Lower leg skin (tissue), 4 donors: Measurements from ENCODE around the gene NDUFA7. TPM values are rescaled to one million over a fixed set of nuclear protein-coding genes. Genes with fewer than 3 reads are reported as not detected.
"Not testable (repeated sequence)": the region's sequence is repeated elsewhere in the genome, so short reads cannot be mapped to it uniquely, and the experiment has no call there.

ENCODE experiments used
- DNase-seq, 2 donors: peaks; one replicate each; pipeline ENCODE4 v3.0.0-alpha.2; 2019; ENCODE audit warnings: low spot score in 2 of 2
- H3K4me3 ChIP-seq: fragments of 200-600 bp; sonication (generic); 2 replicates; pipeline ENCODE4 v1.5.1; 2017; ENCODE audit warnings: mild to moderate bottlenecking, low read depth; ENCODE audit not compliant: poor library complexity, severe bottlenecking
- CTCF ChIP-seq, 3 donors: fragments of 450-650 bp; IDR thresholded peaks; one replicate each; pipeline ENCODE4 v1.5.1; 2016; ENCODE audit warnings: antibody characterized with exemption in 3 of 3, mild to moderate bottlenecking in 3 of 3, moderate library complexity in 2 of 3
- POLR2A ChIP-seq, 2 donors: fragments of 450-650 bp; IDR thresholded peaks; one replicate each; pipeline ENCODE4 v1.6.1; 2016 to 2017; ENCODE audit warnings: antibody characterized with exemption in 2 of 2, mild to moderate bottlenecking in 1 of 2, moderate library complexity in 1 of 2
- WGBS, 2 donors: methylation state at CpG; one replicate each; pipeline ENCODE4 v1.1.5; 2018; 5-methylcytosine and 5-hydroxymethylcytosine counted together
- intact Hi-C: fragments of 100-400 bp; cut with DNase I; formaldehyde crosslinking; loops from one replicate; pipeline ENCODE4 v1.15.0; 2023; ENCODE audit warnings: low total_unique reads
- total RNA-seq, 4 donors: library from RNA; depleted of rRNA; stranded (reverse); fragments of >200 nt; gene quantifications; one replicate each; pipeline ENCODE4 v1.1.0, GENCODE V29; 2016

Gene NDUFA7
- total RNA-seq, 4 donors from 2014 or later: 24.5 to 39.5 (median 32.3) TPM

- intact Hi-C loops: no loop called here
- 86 to 88% methylated on average over 14 of the region's 14 CpGs for WGBS, 2 donors
- TF ChIP-seq CTCF (IDR thresholded peaks at IDR 0.05) (no peak), POLR2A (IDR thresholded peaks at IDR 0.05) (no peak)
- DNase-seq: no peak
- H3K4me3 ChIP-seq: no peak overlapping the region
These were observed 4.6 kb downstream of the NDUFA7 start for GRCh38 chr19:8316351-8317125.

DNA sequence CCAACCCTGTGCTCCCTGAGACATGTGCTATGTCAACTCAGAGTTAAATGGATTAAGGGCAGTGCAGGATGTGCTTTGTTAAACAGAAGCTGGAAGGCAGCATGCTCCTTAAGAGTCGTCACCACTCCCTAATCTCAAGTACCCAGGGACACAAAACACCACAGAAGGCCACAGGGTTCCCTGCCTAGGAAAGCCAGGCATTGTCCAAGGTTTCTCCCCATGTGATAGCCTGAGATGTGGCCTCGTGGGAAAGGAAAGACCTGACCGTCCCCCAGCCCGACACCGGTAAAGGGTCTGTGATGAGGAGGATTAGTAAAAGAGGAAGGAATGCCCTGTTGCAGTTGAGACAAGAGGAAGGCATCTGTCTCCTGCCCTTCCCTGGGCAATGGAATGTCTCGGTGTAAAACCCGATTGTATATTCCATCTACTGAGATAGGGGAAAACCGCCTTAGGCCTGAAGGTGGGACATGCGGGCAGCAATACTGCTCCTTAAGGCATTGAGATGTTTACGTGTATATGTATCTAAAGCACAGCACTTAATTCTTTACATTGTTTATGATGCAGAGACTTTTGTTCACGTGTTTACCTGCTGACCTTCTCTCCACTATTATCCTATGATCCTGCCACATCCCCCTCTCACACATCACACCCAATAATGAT, 6.1 kb downstream of the NDUFA7 start:
- DNase-seq: peak in 1 of 2 donors; percentile 13
- H3K4me3 ChIP-seq, intact Hi-C loops: not testable (repeated sequence)
- 87% methylated on average over 11 of the region's 11 CpGs for WGBS, 2 donors

GRCh38 chr19:8311461-8312260, 9.5 kb downstream of the NDUFA7 start:
- intact Hi-C loops: no loop called here
- peak; percentile 41 to 91 for DNase-seq
- TF ChIP-seq CTCF (IDR thresholded peaks at IDR 0.05): no peak
- no peak overlapping the region for H3K4me3 ChIP-seq
- WGBS, 2 donors: 40 to 43% methylated on average over 14 to 16 of the region's 16 CpGs

- intact Hi-C loops: no loop called here
- WGBS, 2 donors: 93 to 96% methylated on average over 17 of the region's 17 CpGs
- DNase-seq: peak in 1 of 2 donors; percentile 52
- TF ChIP-seq POLR2A (IDR thresholded peaks at IDR 0.05) (no peak), CTCF (IDR thresholded peaks at IDR 0.05) (no peak)
- H3K4me3 ChIP-seq: no peak overlapping the region
These were observed 10.7 kb downstream of the NDUFA7 start for GRCh38 chr19:8310342-8311055.

DNA sequence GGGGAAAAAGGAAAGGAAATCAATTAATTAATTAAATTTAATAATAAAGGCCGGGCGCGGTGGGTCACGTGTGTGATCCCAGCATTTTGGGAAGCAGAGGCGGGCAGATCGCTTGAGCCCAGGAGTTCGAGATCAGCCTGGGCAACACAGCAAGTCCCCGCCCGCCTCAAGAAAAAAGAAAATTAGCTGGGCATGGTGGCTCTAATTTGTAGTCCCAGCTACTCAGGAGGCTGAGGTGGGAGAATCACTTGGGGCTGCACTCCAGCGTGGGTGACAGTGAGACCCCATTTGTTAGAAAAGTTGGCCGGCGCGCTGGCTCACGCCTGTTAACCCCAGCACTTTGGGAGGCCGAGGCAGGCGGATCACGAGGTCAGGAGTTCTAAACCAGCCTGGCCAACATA, 12.3 kb downstream of the NDUFA7 start:
- TF ChIP-seq POLR2A (IDR thresholded peaks at IDR 0.05): no peak
- no peak for TF ChIP-seq CTCF (IDR thresholded peaks at IDR 0.05)
- DNase-seq: peak in 1 of 2 donors; percentile 72
- 62 to 65% methylated on average over 17 of the region's 17 CpGs for WGBS, 2 donors
- intact Hi-C loops: no loop called here
- H3K4me3 ChIP-seq: no peak overlapping the region
